Glomerular endothelial cell (primary cell): ENCODE results near the gene GABPB1. TPM values are rescaled to one million over a fixed set of nuclear protein-coding genes. Genes with fewer than 3 reads are reported as not detected.

ENCODE experiments used
- DNase-seq: peaks from one replicate; pipeline ENCODE4 v3.0.0-alpha.2; 2011; ENCODE audit warnings: low read depth, low spot score; ENCODE audit errors: extremely low read depth
- total RNA-seq: library from RNA; depleted of rRNA; stranded (reverse); fragments of >200 nt; gene quantifications from 2 replicates; pipeline ENCODE4 v1.2.3, GENCODE V29; 2015

GABPB1 gene
- total RNA-seq, 1 donor from 2014 or later = 44.2 TPM

DNA sequence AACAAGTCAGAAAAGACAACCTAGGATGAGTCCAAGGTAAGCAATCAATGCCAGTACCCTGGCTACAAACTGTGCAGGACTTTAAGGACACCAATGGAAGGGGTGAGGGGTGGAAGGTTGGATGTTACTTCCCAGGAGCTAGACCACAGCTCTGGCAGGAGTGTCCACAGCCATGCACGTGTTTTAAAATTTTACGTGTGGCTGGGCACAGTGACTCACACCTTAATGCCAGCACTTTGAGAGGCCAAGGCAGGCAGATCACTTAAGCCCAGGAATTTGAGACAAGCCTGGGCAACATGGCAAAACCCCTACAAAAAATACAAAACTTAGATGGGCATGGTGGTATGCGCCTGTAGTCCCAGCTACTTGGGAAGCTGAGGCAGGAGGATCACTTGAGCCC is 74.7 kb downstream of the GABPB1 start:
- no peak for DNase-seq

DNA sequence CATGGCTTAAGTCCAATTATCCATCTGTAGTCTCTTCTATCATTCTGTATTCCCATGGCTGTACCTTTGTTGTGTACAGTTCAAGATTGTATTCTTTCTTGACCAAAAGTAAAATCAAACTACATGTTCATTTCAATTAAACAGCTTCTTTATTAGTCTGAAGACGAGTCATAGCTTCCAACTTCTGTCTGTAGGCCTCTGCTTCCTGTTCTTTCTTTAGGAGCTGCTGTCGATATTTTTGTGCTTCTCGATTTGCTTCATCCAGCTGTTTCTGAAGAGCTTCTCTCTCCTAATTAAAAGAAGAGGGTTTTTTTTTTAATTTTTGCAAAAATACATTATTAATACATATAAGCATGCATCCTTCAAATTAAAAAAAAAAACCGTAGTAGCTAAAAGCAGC is 76.5 kb downstream of the GABPB1 start:
- DNase-seq = no peak

DNA sequence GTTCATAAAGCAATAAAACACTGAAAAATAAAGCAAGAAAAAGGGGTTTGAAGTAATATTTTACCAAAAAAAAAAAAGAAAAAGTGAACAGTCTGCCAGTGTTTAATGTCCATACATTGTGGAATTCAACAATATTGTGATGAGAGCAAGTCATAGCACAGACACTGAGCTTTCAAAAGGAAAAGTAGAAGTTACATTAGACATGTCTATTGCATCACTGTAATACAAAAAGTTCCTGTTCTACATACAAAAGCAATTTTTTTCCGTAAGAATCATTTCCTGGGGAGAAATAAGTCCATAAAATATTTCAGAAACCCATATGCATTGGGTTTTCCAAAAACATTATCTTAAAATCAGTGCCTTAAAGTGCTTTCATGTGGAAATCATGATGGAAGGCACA is 77.6 kb downstream of the GABPB1 start:
- DNase-seq = no peak

DNA sequence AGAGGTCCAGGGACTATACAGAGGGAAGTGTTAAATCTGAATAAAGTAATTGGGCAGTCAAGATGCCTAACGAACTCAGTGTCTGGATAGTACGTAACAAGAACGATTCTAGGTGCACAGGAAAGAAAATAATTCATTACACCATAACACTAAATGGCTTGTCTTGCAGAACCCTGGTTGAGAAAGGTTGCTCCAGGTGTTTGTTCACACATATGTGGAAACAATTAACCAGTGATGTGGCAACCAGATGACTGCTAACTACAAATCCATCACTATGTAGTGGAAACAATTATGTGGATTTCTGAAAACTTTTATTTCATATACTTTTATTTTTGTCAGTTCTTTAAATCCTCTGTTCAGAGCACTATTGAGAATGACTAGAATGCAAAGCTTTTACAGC is 79.1 kb downstream of the GABPB1 start:
- no peak for DNase-seq

DNA sequence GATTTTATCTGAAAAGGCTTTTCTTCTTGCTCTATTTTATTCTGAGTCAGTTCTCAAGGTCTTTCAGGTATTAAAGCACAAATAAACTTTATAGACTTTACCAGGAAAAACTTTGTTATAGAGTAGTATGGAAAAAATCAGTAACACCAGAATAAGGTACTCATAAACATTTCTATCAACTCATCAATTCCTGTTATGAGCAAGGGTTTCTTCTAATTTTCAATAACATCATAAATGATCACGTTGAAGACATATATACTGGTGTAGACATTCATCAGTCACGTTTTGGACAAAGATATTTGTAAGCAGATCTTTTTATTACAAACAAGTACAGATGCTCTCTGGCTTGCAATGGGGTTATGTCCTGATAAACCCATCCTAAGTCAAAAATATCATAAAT is 79.9 kb downstream of the GABPB1 start:
- DNase-seq = no peak

DNA sequence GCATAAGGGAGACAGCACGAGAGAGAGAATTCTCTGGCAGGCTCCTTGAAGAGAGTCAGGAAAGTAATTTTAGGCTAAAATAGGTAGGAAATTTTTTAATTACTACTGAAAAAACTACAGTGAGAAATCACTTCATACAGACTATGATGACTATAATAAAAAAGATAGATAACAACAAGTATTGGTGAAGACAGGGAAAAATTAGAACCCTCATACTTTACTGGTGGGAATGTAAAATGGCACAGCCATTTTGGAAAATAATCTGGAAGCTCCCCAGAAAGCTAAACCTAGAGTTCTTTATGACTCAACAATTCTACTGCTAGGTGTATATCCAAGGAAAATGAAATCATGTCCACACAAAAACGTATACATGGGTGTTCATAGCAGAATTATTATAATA is 87.4 kb downstream of the GABPB1 start:
- DNase-seq = no peak

DNA sequence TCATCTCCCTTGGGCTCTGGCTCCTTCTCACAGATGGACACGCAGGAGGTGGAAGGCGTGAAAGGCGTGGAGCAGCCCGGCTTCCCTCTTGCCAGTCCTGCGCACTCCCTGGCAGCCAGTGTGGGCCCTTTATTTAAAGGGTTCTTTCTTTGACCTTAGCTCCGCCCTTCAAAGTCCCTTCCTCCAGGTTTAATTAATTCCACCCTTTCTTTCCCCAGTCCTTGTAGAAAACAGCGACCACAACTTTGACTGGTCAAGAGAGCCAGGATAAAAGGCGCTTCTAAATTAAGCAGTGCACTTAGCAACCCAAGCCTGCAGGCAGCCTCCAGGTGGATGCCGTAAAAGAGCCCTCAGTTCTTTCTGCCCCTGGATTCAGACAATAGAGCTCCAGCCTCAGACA is 89.4 kb downstream of the GABPB1 start, which contains the start of gene HDC:
HDC (minus strand) TSS at position 107 of the 400 bp plus-strand sequence; CDS start at position 4, 103 bp downstream.
- no peak for DNase-seq

DNA sequence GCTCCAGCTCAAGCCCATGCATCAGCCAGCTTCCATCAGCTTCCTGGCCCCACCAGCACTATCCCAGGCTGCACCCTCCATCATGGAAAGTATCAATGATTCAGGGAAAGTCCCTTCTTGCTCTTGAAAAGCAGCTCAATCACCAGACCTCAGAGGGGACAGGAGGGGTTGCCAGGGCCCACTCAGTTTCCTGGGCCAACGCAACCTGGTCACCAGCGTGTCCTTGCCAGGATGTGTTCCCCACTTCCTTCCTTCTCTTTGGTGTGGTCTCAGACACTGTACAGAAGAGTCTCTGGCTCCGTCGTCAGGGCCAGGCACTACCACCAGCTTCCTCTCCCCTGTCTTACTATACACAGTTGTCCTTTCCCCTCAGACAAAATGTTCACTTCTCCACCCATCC is 92.5 kb downstream of the GABPB1 start:
- DNase-seq = no peak

DNA sequence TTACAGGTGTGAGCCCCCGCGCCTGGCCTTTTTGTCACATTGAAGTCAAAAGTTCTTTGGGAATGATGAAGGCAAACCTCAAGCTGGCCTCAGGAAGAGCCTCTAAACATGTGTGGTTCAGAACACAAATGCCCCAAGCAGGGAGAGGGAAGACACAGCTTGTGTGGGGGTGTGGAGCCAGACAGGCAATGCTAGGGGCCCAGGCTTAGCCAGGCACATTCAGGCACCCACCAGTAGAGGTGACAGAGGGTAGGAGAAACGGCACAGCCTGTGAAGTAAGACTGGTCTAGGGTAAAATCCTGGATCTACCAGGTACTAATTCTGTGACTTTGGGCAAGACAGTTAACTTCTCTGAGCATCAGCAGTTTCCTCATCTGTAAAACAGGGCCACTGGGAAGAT is 93.0 kb downstream of the GABPB1 start:
- DNase-seq = no peak

DNA sequence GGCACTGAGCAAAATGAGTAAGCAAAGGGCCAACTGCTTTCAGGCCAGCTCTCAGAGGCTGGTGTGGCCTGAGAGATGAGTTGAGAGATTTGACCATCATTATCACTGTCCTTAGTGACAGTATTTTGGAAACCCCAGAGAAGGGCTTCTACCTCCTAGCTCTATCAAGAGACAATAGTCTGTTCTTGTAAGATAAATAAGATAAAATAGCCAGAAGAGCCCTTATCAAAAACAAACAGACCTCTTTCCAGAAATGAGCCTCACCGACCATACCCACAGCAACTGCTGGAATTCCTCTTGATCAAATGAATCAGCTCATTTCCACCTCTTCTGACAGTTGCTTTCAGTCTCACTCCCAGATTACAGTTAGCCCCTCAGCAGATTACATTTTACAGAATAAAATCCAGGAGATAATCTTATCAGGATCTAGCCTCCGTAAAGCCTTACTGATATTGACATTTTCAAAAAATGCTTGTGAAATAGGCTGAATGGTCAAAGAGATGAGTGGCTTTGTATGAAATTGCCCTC is 94.0 kb downstream of the GABPB1 start:
- DNase-seq = no peak

DNA sequence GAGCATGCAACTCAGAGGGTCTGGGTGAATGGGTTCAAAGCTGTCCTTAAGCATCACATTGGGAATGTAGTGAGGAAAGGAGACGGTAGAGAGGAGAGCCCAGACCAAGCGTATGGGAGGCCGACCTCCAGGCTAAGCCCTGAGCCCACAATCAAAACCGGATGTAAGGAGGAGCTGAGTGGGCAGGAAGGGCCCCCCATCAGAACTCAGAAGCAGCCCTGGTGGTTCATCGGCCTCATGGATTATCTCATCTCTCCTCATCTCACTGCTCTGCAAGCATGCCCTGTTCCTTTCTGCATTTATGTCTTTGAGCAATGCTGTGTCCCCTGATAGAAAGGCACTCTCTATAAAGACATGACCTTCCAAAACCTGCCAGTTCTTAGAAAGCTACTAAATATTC is 95.7 kb downstream of the GABPB1 start:
- DNase-seq = no peak

DNA sequence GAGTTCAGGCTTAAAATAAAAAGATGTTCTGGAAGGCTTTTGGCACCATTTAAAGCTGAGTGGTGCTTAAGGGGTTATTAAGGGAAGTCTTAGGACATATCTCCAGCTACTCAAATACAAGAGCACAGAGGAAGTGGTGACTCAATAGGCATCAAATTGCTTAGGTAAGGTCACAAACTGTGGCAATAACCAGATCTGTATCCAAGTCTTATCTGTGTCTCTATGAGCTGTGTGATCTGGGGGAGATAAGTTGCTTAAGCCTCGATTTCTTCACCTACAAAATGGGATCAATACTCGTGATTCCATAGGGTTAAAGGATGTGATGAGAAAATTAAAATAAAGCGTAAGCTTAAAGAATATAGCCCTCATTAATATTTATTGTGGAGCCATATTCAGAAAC is 97.1 kb downstream of the GABPB1 start:
- DNase-seq = no peak

DNA sequence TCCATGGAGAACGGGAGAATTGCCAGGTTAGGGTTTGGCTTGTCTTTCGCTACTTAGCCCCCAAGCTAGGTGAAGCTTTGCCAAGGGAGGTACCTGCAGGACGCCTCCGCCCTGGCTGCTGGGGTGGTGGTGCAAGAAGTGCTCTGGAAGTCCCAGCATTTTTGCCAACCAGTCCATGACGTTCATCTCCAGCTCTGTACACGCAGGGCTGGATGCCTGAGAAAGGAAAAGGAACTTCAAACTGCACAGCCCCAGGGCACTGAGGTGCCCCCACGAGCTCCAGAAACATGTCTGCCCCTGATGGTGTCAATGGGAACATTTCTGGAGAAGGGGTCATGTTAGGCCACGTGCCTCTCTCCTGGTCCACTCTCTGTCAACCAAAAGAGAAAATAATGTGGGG is 97.7 kb downstream of the GABPB1 start:
- DNase-seq = no peak

DNA sequence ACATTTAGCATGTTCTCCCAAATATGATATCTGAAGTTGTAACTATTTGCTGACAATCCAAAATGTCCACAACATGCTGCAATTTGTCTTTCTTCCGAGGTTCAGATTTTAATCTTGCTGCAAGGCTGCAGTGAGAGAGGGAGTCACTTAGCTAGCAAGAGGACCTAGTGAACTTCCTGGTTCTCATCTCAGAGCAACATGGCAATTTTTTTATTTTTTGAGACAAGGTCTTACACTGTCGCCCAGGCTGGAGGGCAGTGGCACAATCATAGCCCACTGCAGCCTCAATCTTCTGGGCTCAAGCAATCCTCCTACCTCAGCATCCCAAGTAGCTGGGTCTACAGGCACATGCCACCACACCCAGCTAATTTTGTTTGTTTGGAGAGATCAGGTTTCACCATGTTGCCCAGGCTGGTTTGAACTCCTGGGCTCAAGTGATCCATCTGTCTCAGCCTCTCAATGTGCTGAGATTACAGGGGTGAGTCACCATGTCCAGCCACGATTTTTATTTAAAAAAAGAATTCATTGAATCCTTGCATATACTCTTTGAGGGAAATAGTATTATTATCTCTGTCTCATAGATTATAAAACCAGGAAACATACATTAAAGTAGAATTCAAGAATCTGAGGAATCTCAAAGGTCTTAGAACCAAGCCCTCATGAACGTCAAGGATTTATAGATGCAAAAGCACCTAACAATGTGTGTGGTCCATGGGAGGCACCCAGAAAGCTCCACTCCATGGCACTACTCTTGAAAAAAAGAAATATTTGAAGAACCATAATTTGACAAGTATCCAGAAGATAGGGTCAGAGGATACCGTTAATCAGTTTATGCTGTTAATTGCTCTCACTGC is 98.6 kb downstream of the GABPB1 start:
- DNase-seq = no peak

DNA sequence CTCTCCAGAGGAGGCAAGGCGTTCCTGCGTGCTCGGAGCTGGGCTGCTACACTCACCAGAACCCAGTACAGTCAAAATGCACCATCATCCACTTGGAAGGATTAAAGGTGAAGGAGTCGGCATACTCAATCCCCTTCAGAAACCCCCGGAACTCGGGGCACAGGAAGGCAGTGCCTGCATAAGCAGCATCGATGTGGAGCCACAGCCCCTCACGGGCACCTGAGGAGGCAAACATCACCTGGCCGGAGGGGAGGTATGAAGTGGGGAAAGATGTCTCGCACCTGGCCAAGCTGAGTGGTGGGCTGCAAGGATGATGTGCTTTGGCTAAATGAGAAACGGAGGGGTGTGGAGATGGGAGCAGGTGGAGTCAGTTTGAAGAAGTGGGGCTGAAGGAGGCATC is 102.4 kb downstream of the GABPB1 start:
- DNase-seq = no peak

DNA sequence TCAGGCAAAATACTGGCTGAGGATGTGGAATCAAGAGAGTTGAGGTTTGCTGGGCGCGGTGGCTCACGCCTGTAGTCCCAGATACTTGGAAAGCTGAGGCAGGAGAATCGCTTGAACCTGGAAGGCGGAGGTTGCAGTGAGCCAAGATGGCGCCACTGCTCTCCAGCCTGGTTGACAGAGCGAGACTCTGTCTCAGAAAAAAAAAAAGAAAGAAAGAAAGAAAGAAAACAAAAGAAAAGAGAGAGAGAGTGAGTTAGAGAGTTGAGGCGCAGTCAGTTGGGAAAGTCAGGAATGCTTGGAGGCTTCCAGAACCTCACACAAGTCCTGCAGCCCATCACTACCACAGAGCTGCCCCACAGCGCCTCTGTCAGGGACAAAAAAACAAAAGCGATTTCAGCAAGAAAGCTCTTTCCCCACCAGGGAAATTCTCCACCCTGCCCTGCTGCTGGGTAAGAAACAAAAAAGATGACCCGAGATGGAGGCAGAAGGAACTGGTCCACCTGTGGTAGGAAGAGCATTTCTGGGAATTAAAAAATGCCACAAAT is 103.3 kb downstream of the GABPB1 start:
- no peak for DNase-seq

DNA sequence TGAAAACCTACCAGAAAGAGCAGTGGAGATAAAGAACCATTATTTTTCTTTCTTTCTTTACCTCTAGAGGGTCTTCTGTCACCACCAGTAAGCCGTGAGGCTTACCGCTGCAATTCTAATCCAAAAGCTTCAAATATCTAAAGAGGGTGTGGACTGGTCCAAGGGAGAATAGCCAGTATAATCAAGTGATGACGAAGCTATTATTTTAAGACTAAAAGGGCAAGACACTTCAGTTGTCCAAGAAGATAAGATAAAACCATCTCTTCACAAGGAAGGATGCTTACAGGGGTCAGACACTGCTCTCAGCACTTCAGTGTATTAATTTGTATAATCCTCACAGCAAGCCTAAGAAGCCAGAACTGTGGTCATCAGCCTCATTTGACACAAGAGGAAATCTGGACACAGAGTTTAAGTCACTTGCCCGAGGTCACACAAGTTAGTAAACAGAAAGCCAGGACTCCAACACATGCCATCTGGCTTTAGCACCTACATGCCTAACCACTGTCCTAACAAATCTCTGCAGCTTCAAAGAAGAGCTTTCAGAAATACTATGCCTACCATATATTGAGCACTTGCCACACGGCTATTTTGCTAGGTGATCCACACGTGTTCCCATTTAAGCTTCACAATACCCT is 104.1 kb downstream of the GABPB1 start:
- DNase-seq = no peak

DNA sequence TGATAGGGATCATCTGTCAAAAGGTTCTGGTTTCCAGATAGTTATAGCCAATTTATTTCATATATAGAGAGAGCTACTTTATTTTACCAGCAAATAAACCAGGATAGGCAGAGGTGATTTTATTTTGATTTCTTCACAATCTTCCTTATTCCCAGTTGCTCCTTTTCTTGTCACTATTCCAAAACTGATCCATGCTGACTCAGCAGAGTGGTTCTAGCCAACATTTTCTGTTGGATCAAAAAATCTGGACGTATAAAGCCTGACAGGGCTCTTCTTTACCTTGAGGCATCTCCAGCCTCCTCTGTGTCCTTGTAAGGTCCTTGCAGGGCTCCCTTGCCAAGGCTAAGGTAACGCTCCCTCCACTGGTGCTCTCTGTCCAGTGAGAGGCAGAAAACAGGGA is 105.3 kb downstream of the GABPB1 start:
- no peak for DNase-seq

DNA sequence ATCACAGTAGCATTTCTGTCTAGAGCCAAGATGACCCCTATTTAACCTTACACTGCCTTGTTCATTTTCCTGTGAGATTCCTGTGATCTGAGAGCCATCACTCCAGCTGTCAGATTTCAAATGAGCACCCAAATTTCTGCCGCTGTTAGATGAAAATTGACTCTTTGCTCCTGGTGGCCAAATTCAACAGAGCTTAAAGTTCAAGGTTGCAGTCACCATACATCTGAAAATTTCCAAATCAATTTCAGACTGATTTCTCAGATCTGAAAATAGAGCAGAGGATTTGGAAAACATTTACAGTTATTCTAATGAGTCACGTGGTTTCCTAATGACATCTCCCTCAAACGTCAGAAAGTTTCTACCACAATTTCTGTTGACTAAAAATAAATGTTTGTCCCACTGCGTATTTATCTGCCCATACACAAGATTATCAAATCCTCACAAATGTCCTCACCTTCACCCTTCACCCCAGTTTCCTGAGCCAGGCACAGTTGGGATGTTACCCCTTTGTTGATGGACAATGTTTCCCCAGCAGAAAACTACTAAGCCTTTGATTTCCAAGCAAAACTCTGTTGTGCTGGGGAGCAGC is 105.9 kb downstream of the GABPB1 start:
- DNase-seq = no peak

DNA sequence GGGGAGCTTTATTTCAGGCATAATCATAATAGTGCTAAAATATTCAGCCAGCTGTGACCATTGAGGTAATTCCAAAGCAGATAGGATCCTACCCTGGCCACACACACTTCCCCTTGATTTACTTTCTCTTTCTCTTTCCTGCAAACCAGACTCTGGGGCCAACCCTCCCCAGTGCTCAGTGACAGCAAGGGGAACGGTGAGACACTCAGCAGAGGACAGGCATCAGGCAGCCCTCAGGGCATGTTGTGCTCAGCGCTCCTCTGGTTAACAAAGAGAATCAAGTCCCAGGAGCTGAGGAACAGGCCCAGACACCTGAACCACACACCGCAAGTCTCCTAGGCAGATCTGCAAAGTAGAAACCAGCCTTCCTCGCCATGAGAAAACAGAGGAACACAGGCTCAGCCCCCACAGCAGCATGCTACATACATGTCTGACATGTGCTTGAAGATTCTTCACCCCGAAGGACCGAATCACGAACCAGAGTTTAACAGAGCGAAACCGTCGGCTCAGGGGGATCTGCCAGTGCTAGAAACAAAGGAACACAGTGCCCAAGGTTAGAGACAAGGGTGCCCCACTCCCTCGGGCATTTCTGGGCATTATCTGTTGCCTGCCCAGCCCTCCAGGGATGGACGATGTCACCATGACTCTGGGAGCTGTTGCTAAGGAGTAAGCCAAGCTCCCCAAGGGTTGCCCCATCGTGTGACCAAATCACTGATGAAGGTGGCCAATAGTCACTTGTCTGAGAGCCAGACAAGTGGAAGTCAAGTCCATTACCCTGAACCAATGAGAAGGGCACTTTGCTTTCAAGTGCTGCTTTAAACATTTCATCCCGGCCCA is 107.0 kb downstream of the GABPB1 start:
- no peak for DNase-seq

DNA sequence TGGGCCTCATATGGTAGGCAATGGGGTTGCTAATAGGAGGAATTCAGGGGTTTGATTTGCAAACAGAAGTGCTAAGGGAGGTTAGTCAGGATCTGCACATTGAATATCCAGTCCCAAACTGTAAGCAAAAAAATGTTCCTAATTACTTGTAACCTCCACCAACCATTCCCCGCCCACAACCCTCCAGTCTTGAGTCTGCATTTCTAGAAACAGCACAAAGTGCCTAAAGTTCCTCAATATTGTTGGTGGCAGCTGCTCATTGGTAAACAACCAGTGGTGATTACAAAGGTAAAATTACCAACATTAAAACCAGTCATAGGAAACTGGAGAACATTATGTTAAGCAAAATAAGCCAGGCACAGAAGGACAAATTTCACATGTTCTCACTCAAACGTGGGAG is 108.4 kb downstream of the GABPB1 start:
- no peak for DNase-seq
